ENCODE data around the gene DUSP7.

DUSP7 gene

GRCh38 chr3:52084954-52085680 lies 28.7 kb upstream of the DUSP7 start:
- H3K27me3 ChIP-seq (ENCODE audit: control insufficient read depth in 1 of 2, insufficient read depth in 2 of 2, low read length in 2 of 2): no peaks in the 10 kb centered on the region
- no peak overlapping the region for H3K27ac ChIP-seq (ENCODE audit: low read length)
- H3K36me3 ChIP-seq (ENCODE audit: control insufficient read depth in 2 of 2, insufficient read depth in 2 of 2, low read length in 2 of 2): no peaks in the 10 kb centered on the region
- H3K4me3 ChIP-seq (ENCODE audit: low read length in 2 of 2): no peak overlapping the region
- peaks cover 14% of the 10 kb centered on the region for H3K4me1 ChIP-seq (ENCODE audit: control insufficient read depth, insufficient read depth, low read length)
- no peak overlapping the region for H3K9ac ChIP-seq (ENCODE audit: low read length in 2 of 2)
- H3K9me3 ChIP-seq (ENCODE audit: control insufficient read depth in 2 of 2, low read length in 2 of 2): no peaks in the 10 kb centered on the region

- H3K36me3 ChIP-seq (ENCODE audit: control insufficient read depth in 2 of 2, insufficient read depth in 2 of 2, low read length in 2 of 2): no peaks in the 10 kb centered on the region
- H3K9me3 ChIP-seq (ENCODE audit: control insufficient read depth in 2 of 2, low read length in 2 of 2): no peaks in the 10 kb centered on the region
- H3K9ac ChIP-seq (ENCODE audit: low read length in 2 of 2): no peak overlapping the region
- H3K4me1 ChIP-seq (ENCODE audit: control insufficient read depth, insufficient read depth, low read length): peaks cover 14% of the 10 kb centered on the region
- H3K27ac ChIP-seq (ENCODE audit: low read length): no peak overlapping the region
- no peak overlapping the region for H3K4me3 ChIP-seq (ENCODE audit: low read length in 2 of 2)
- H3K27me3 ChIP-seq (ENCODE audit: control insufficient read depth in 1 of 2, insufficient read depth in 2 of 2, low read length in 2 of 2): no peaks in the 10 kb centered on the region
Observed at GRCh38 chr3:52084216-52084945, 28.0 kb upstream of the DUSP7 start.

- peaks cover 8% of the 10 kb centered on the region for H3K4me1 ChIP-seq (ENCODE audit: control insufficient read depth, insufficient read depth, low read length)
- no peak overlapping the region for H3K27ac ChIP-seq (ENCODE audit: low read length)
- no peak overlapping the region for H3K4me3 ChIP-seq (ENCODE audit: low read length in 2 of 2)
- no peaks in the 10 kb centered on the region for H3K9me3 ChIP-seq (ENCODE audit: control insufficient read depth in 2 of 2, low read length in 2 of 2)
- no peaks in the 10 kb centered on the region for H3K27me3 ChIP-seq (ENCODE audit: control insufficient read depth in 1 of 2, insufficient read depth in 2 of 2, low read length in 2 of 2)
- H3K9ac ChIP-seq (ENCODE audit: low read length in 2 of 2): no peak overlapping the region
- no peaks in the 10 kb centered on the region for H3K36me3 ChIP-seq (ENCODE audit: control insufficient read depth in 2 of 2, insufficient read depth in 2 of 2, low read length in 2 of 2)
Observed at GRCh38 chr3:52083556-52084087, 27.3 kb upstream of the DUSP7 start.

- Histone ChIP-seq H3K9ac (ENCODE audit: low read length in 2 of 2) (no peak overlapping the region), H3K4me1 (ENCODE audit: control insufficient read depth, insufficient read depth, low read length) (peaks cover 3% of the 10 kb centered on the region), H3K9me3 (ENCODE audit: control insufficient read depth in 2 of 2, low read length in 2 of 2) (no peaks in the 10 kb centered on the region), H3K27me3 (ENCODE audit: control insufficient read depth in 1 of 2, insufficient read depth in 2 of 2, low read length in 2 of 2) (no peaks in the 10 kb centered on the region), H3K27ac (ENCODE audit: low read length) (no peak overlapping the region), H3K4me3 (ENCODE audit: low read length in 2 of 2) (no peak overlapping the region), H3K36me3 (ENCODE audit: control insufficient read depth in 2 of 2, insufficient read depth in 2 of 2, low read length in 2 of 2) (no peaks in the 10 kb centered on the region)
Observed at GRCh38 chr3:52082951-52083350, 26.6 kb upstream of the DUSP7 start.

GRCh38 chr3:52080830-52081719 lies 24.7 kb upstream of the DUSP7 start:
- Histone ChIP-seq H3K9me3 (ENCODE audit: control insufficient read depth in 2 of 2, low read length in 2 of 2) (no peaks in the 10 kb centered on the region), H3K27ac (ENCODE audit: low read length) (no peak overlapping the region), H3K4me3 (ENCODE audit: low read length in 2 of 2) (no peak overlapping the region), H3K9ac (ENCODE audit: low read length in 2 of 2) (no peak overlapping the region), H3K27me3 (ENCODE audit: control insufficient read depth in 1 of 2, insufficient read depth in 2 of 2, low read length in 2 of 2) (no peaks in the 10 kb centered on the region), H3K4me1 (ENCODE audit: control insufficient read depth, insufficient read depth, low read length) (peaks cover 15% of the 10 kb centered on the region), H3K36me3 (ENCODE audit: control insufficient read depth in 2 of 2, insufficient read depth in 2 of 2, low read length in 2 of 2) (no peaks in the 10 kb centered on the region)

DNA sequence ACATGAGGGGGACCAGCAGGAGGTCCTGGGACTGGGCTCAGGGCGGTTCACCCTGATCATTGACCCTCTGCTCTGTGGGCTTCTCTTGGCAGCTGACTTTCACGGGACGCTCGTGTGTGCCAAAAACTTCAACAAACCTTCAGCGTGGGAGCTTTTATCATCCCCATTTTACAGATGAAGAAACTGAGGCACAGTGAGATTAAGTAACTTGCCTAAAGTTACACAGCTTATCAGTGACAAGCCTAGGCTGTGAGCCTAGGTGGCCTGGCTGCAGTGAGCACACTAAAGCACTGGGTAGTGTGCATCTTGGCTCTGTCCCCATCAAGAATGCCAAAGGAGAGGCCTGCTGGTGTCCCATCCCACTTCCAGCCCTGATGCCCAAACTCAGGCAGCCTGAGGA lies 23.6 kb upstream of the DUSP7 start:
- peaks cover 15% of the 10 kb centered on the region for H3K4me1 ChIP-seq (ENCODE audit: control insufficient read depth, insufficient read depth, low read length)
- no peaks in the 10 kb centered on the region for H3K9me3 ChIP-seq (ENCODE audit: control insufficient read depth in 2 of 2, low read length in 2 of 2)
- H3K27me3 ChIP-seq (ENCODE audit: control insufficient read depth in 1 of 2, insufficient read depth in 2 of 2, low read length in 2 of 2): no peaks in the 10 kb centered on the region
- no peak overlapping the region for H3K27ac ChIP-seq (ENCODE audit: low read length)
- H3K9ac ChIP-seq (ENCODE audit: low read length in 2 of 2): no peak overlapping the region
- H3K36me3 ChIP-seq (ENCODE audit: control insufficient read depth in 2 of 2, insufficient read depth in 2 of 2, low read length in 2 of 2): no peaks in the 10 kb centered on the region
- no peak overlapping the region for H3K4me3 ChIP-seq (ENCODE audit: low read length in 2 of 2)

DNA sequence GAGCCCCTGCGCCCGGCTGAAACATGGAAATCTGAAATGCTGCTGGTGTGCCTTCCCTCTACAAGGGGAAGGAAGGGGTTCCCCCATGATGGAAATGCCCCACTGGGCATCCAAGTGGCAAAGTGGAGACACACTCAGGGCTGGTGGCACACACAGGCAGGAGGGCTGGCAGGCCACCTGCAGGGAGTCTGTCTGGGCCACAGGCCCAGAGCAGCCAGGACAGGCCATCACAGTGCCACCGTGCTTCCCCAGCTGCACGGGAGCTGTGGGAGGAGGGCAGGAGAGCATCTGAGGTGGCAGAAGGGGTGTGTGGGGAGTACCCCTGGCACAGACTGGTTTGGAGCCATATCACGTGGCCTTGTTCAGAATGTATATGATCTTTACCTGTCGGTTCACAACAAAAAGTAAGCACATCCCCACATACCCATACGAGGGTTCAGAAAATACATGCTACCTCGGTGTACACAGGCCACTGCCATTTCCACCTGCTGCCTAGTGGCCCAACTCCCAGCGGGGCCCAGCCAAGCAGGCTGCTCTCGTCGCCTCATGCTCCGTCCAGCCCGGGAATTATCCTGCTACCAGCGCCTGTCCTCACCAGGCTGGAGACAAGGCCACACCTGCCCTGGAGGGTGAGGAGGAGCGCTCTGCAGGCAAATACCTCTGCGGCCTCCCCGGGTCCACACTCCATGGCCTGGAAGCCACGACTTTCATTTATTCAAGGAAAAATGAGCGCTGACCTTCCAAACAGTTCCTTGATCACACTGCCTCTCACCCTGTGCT lies 22.6 kb upstream of the DUSP7 start:
- H3K9ac ChIP-seq (ENCODE audit: low read length in 2 of 2): no peak overlapping the region
- H3K9me3 ChIP-seq (ENCODE audit: control insufficient read depth in 2 of 2, low read length in 2 of 2): no peaks in the 10 kb centered on the region
- no peaks in the 10 kb centered on the region for H3K27me3 ChIP-seq (ENCODE audit: control insufficient read depth in 1 of 2, insufficient read depth in 2 of 2, low read length in 2 of 2)
- H3K4me3 ChIP-seq (ENCODE audit: low read length in 2 of 2): no peak overlapping the region
- no peaks in the 10 kb centered on the region for H3K36me3 ChIP-seq (ENCODE audit: control insufficient read depth in 2 of 2, insufficient read depth in 2 of 2, low read length in 2 of 2)
- no peak overlapping the region for H3K27ac ChIP-seq (ENCODE audit: low read length)
- H3K4me1 ChIP-seq (ENCODE audit: control insufficient read depth, insufficient read depth, low read length): peaks cover 15% of the 10 kb centered on the region

GRCh38 chr3:52077925-52078324 lies 21.6 kb upstream of the DUSP7 start:
- H3K27me3 ChIP-seq (ENCODE audit: control insufficient read depth in 1 of 2, insufficient read depth in 2 of 2, low read length in 2 of 2): no peaks in the 10 kb centered on the region
- no peaks in the 10 kb centered on the region for H3K9me3 ChIP-seq (ENCODE audit: control insufficient read depth in 2 of 2, low read length in 2 of 2)
- H3K27ac ChIP-seq (ENCODE audit: low read length): peak overlapping the region; percentile 69

DNA sequence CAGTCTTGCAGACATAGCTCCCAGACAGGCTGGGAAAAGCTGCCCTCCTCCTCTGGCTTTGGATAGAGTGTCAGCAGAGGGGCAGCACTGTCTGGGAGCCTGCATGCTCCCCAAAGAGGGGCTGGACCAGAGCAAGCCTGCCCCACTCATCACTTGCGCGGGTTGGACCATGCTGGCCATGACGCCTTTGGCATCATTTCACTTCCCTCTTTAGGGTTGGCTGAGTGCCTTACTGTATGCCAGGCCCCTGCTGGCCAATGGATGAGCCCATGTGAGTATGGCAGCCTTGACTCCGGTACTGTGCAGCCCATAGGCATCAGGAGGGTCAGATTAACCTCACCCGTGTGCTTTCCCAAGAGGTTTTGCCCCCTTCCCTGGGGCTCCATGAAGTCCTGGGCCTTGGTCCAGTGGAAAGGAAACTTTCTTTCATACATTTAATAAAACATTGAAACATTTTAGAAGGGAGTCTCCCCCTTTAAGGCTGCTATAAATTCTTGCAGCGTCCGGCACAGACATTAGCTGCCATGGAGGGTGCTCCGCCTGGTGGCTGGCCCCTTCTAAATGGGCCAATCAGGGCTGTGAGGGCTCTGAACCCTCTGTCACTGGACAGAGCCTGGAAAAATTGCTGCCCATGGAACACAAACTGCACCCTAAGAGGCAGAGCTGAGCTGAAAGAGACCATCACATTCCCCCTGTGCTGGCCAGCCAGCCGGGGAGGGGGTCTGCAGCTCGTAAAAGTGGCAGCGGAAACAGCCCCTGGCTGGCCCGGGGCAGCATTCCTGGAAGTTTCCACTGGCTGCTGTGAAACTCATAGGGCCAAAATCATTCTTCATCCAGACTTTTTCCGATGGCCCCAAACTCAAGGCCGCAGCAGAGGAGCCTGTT lies 20.8 kb upstream of the DUSP7 start:
- H3K9me3 ChIP-seq (ENCODE audit: control insufficient read depth in 2 of 2, low read length in 2 of 2): no peaks in the 10 kb centered on the region
- H3K27me3 ChIP-seq (ENCODE audit: control insufficient read depth in 1 of 2, insufficient read depth in 2 of 2, low read length in 2 of 2): no peaks in the 10 kb centered on the region
- H3K4me1 ChIP-seq (ENCODE audit: control insufficient read depth, insufficient read depth, low read length): peaks cover 15% of the 10 kb centered on the region
- H3K36me3 ChIP-seq (ENCODE audit: control insufficient read depth in 2 of 2, insufficient read depth in 2 of 2, low read length in 2 of 2): no peaks in the 10 kb centered on the region
- no peak overlapping the region for H3K4me3 ChIP-seq (ENCODE audit: low read length in 2 of 2)
- peak overlapping the region in 1 of 2 donors; percentile 29 for H3K9ac ChIP-seq (ENCODE audit: low read length in 2 of 2)
- H3K27ac ChIP-seq (ENCODE audit: low read length): peak overlapping the region; percentile 69

More at GRCh38 chr3:52077925-52078324, 21.6 kb upstream of the DUSP7 start:
- H3K4me1 ChIP-seq (ENCODE audit: control insufficient read depth, insufficient read depth, low read length): peaks cover 15% of the 10 kb centered on the region
- peak overlapping the region; percentile 38 to 47 for H3K9ac ChIP-seq (ENCODE audit: low read length in 2 of 2)
- no peak overlapping the region for H3K4me3 ChIP-seq (ENCODE audit: low read length in 2 of 2)
- no peaks in the 10 kb centered on the region for H3K36me3 ChIP-seq (ENCODE audit: control insufficient read depth in 2 of 2, insufficient read depth in 2 of 2, low read length in 2 of 2)
